ENCODE measurements around the gene TMPO.

DNA sequence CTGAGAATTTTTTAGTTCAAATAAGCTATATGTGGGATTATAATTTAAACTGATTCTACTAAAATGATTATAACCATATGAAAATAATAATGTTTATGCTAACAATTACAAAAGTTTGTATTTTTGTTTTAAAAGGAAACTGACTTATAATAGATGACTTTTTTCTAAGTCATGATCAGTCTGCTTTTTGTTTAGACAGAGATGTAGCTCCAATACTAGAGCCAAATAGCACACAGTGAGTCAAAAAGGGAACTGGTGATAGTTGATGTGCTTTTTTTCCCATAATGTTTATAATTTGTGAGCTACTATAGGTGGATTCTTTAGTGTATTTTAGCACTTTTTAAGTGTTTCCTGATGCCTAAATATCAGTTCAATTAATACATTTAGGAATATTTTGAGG lies 28.3 kb downstream of the TMPO start:
- no peak for TF ChIP-seq SP1 (IDR thresholded peaks at IDR 0.05)
- no peak for TF ChIP-seq PKNOX1 (IDR thresholded peaks at IDR 0.05)
